K562 (cell line): ENCODE measurements around the gene GMDS. TPM values are rescaled to one million over a fixed set of nuclear protein-coding genes. Genes with fewer than 3 reads are reported as not detected.

ENCODE experiments used
- ATAC-seq: fragments of 200-7000 bp; cut with Tn5 transposase; 3 replicates; pipeline ENCODE4 v1.9.1; 2020; ENCODE audit warnings: moderate library complexity
- BruUV-seq: library from RNA; stranded (reverse); fragments of 400-500 nt; replicated peaks from 2 replicates; lab custom pipeline; 2021; lab: Mats Ljungman, UMichigan
- CTCF ChIA-PET: fragments of 300-600 bp; formaldehyde crosslinking; extraction: SDS; loops from one replicate; lab custom pipeline; 2021; ENCODE audit warnings: low intra/inter-chr PET ratio; lab: Yijun Ruan, JAX
- POLR2A ChIA-PET: fragments of 300-600, 350-650 bp; sonication (Branson Sonifier 250); formaldehyde crosslinking; extraction: SDS; loops from one replicate; lab custom pipeline; 2021; ENCODE audit warnings: antibody characterized with exemption, inconsistent platforms; lab: Yijun Ruan, JAX
- DNase-seq, 4 experiments: peaks; one replicate each; pipeline versions ENCODE4 v3.0.0 to v3.0.0-alpha.2; 2011 to 2018; ENCODE audit warnings: low spot score in 3 of 4, mixed read lengths in 3 of 4; ENCODE audit errors: extremely low read depth in 1 of 4
- FAIRE-seq: peaks from 2 replicates; lab custom pipeline; 2011; peaks lifted over from hg19 to GRCh38; lab: Jason Lieb, UNC
- H2AFZ ChIP-seq: 2 replicates; pipeline ENCODE4 v1.6.0; 2011; ENCODE audit warnings: low read depth, low read length, control low read depth, inconsistent platforms
- H3K27ac ChIP-seq: fragments of 200-600 bp; 3 replicates; pipeline ENCODE4 v1.8.0; 2011; ENCODE audit warnings: low read depth, mild to moderate bottlenecking, control low read depth, inconsistent platforms, low read length, moderate library complexity, mixed read lengths; ENCODE audit errors: extremely low read depth
- H3K27me3 ChIP-seq, 2 experiments: fragments of 300-600 bp in 1 of 2; 2 replicates in 1 of 2; 3 replicates in 1 of 2; pipeline versions ENCODE4 v1.6.0 to v1.8.0; 2011; ENCODE audit warnings: inconsistent platforms in 2 of 2, low read length in 2 of 2, mild to moderate bottlenecking in 1 of 2, mixed read lengths in 1 of 2, moderate library complexity in 1 of 2; ENCODE audit not compliant: control insufficient read depth in 2 of 2, insufficient read depth in 2 of 2
- H3K36me3 ChIP-seq: fragments of 300-600 bp; 3 replicates; pipeline ENCODE4 v1.8.0; 2011; ENCODE audit warnings: mild to moderate bottlenecking, low read length, inconsistent platforms; ENCODE audit not compliant: control insufficient read depth, insufficient read depth
- H3K4me1 ChIP-seq, 2 experiments: fragments of 200-600 bp in 1 of 2; replicated peaks in 1 of 2; 2 replicates in 1 of 2; 3 replicates in 1 of 2; pipeline versions ENCODE4 v1.5.1 to v1.8.0; 2011; ENCODE audit warnings: inconsistent platforms in 2 of 2, low read length in 2 of 2, mild to moderate bottlenecking in 1 of 2, mixed read lengths in 1 of 2, moderate library complexity in 1 of 2; ENCODE audit not compliant: control insufficient read depth in 2 of 2, insufficient read depth in 2 of 2
- H3K4me2 ChIP-seq: 2 replicates; pipeline ENCODE4 v1.6.1; 2011; ENCODE audit warnings: low read length, control low read depth, inconsistent platforms, mixed read lengths; ENCODE audit not compliant: insufficient read depth
- H3K4me3 ChIP-seq: fragments of 200-600 bp; sonication (generic), shearing (Covaris generic); 2 replicates; pipeline ENCODE4 v1.5.1; 2016; ENCODE audit warnings: control low read depth, inconsistent platforms
- H3K79me2 ChIP-seq: fragments of 200-600 bp; 3 replicates; pipeline ENCODE4 v1.8.0; 2011; ENCODE audit warnings: low read length, inconsistent platforms; ENCODE audit not compliant: control insufficient read depth, insufficient read depth
- H3K9ac ChIP-seq, 2 experiments: 2 replicates each; pipeline versions ENCODE4 v1.6.0 to v1.6.1; 2011; ENCODE audit warnings: low read depth in 2 of 2, low read length in 2 of 2, control low read depth in 1 of 2, inconsistent platforms in 1 of 2, mild to moderate bottlenecking in 1 of 2, mixed read lengths in 1 of 2; ENCODE audit not compliant: insufficient read depth in 1 of 2
- H3K9me1 ChIP-seq: one replicate; pipeline ENCODE4 v1.6.0; 2011; ENCODE audit warnings: inconsistent platforms, mild to moderate bottlenecking, low read length, moderate library complexity; ENCODE audit not compliant: control insufficient read depth, insufficient read depth
- H3K9me3 ChIP-seq: replicated peaks from 2 replicates; pipeline ENCODE4 v1.5.1; 2011; ENCODE audit warnings: low read depth, low read length, inconsistent platforms; ENCODE audit not compliant: control insufficient read depth, insufficient read depth
- H4K20me1 ChIP-seq: replicated peaks from 2 replicates; pipeline ENCODE4 v1.6.1; 2011; ENCODE audit warnings: low read length, inconsistent platforms, mixed read lengths; ENCODE audit not compliant: control insufficient read depth, insufficient read depth
- CREB3 ChIP-seq: fragments of 450-650 bp; conservative IDR thresholded peaks from 2 replicates; pipeline ENCODE4 v1.6.1; 2016; ENCODE audit warnings: missing genetic modification characterization, low read depth, mild to moderate bottlenecking, missing compliant biosample characterization, moderate library complexity
- ERF ChIP-seq: fragments of 450-650 bp; formaldehyde crosslinking; IDR thresholded peaks from 2 replicates; pipeline ENCODE4 v1.4.0; 2020; ENCODE audit warnings: mild to moderate bottlenecking, mixed read lengths
- FUS ChIP-seq: fragments of 200-400 bp; formaldehyde crosslinking; optimal IDR thresholded peaks from 2 replicates; pipeline ENCODE3; 2017; ENCODE audit warnings: low read depth, low read length
- MAX ChIP-seq: sonication (generic); formaldehyde crosslinking; IDR thresholded peaks from 2 replicates; pipeline ENCODE4 v1.9.0; 2022; ENCODE audit warnings: mild to moderate bottlenecking, missing genetic modification reagents
- MEF2D ChIP-seq: conservative IDR thresholded peaks from 2 replicates; pipeline ENCODE4 v1.6.1; 2016; ENCODE audit warnings: low read depth, missing genetic modification characterization, missing compliant biosample characterization
- NEUROD1 ChIP-seq: fragments of 150-350 bp; IDR thresholded peaks from 2 replicates; pipeline ENCODE4 v1.6.1; 2014; ENCODE audit warnings: borderline replicate concordance, low read length, low read depth; ENCODE audit not compliant: partially characterized antibody
- PHB ChIP-seq: fragments of 250-450 bp; sonication (Bioruptor Pico); IDR thresholded peaks from 2 replicates; pipeline ENCODE4 v1.5.0; 2021
- SNRNP70 ChIP-seq: fragments of 200-400 bp; formaldehyde crosslinking; optimal IDR thresholded peaks from 2 replicates; pipeline ENCODE3; 2017; ENCODE audit warnings: low read depth, low read length
- TGIF2 ChIP-seq: sonication (generic); formaldehyde crosslinking; IDR thresholded peaks from 2 replicates; pipeline ENCODE4 v1.8.1; 2022; ENCODE audit warnings: mild to moderate bottlenecking, missing genetic modification reagents, moderate library complexity
- ZKSCAN8 ChIP-seq: fragments of 200-800 bp; sonication (Bioruptor generic); IDR thresholded peaks from 2 replicates; pipeline ENCODE4 v1.6.1; 2016; ENCODE audit warnings: missing genetic modification characterization, missing compliant biosample characterization
- ZNF3 ChIP-seq: fragments of 250-450 bp; sonication (Bioruptor Pico); IDR thresholded peaks from 2 replicates; pipeline ENCODE4 v1.5.0; 2021; ENCODE audit warnings: mild to moderate bottlenecking, moderate library complexity
- ZNF740 ChIP-seq, 3 experiments: fragments of 200-800 bp in 1 of 3; sonication (Bioruptor generic) in 1 of 3; sonication (generic) in 1 of 3; formaldehyde crosslinking in 1 of 3; IDR thresholded peaks; 2 replicates each; pipeline versions ENCODE4 v1.6.1 to v1.8.0; 2016 to 2022; ENCODE audit warnings: mild to moderate bottlenecking in 2 of 3, missing compliant biosample characterization in 2 of 3, missing genetic modification characterization in 2 of 3, missing genetic modification reagents in 1 of 3
- WGBS: fragments of 100-300 bp; shearing (Covaris generic); methylation state at CpG from one replicate; pipeline ENCODE4 v1.1.6; 2016; ENCODE audit warnings: low coverage, mixed read lengths; ENCODE audit not compliant: insufficient coverage; ENCODE audit errors: missing lambda C conversion rate; 5-methylcytosine and 5-hydroxymethylcytosine counted together
- in situ Hi-C: fragments of 300-500 bp; cut with MboI; formaldehyde crosslinking; loops from 4 replicates; pipeline ENCODE4 v1.15.0; 2018; ENCODE audit warnings: inconsistent platforms, mixed read lengths
- intact Hi-C: fragments of 100-400 bp; cut with micrococcal nuclease; formaldehyde crosslinking; loops from 2 replicates; pipeline ENCODE4 v1.14.2; 2022
- polyA plus RNA-seq, 8 experiments: library from polyadenylated mRNA; depleted of rRNA in 4 of 8; stranded (reverse) in 5 of 8; unstranded in 3 of 8; fragments of >200 nt; fragmentation: Nextera tagmentation in 2 of 8; fragmentation: Illumina TruSeq in 1 of 8; extraction: Ambion mirVana in 2 of 8; extraction: Trizol in 1 of 8; gene quantifications; 2 replicates each; pipeline versions ENCODE4 v1.2.1 to v1.2.3, GENCODE V29; 2011 to 2014; ENCODE audit warnings: inconsistent platforms in 1 of 8, missing spikeins in 1 of 8
- total RNA-seq, 7 experiments: library from RNA; depleted of rRNA in 6 of 7; stranded (reverse); fragments of >200 nt in 6 of 7; fragmentation: Illumina TruSeq in 2 of 7; extraction: Trizol in 2 of 7; gene quantifications; 2 replicates each; pipeline versions ENCODE4 v1.2.1 to v1.2.3, GENCODE V29; 2011 to 2021; ENCODE audit warnings: low replicate concordance in 1 of 7

Gene GMDS
- total and polyA plus RNA-seq, 9 of the 15 experiments (the other 6 are each of a cell fraction or from before 2014, with no cell fraction given), result 0.48 to 31.8 (median 13.4) TPM

DNA sequence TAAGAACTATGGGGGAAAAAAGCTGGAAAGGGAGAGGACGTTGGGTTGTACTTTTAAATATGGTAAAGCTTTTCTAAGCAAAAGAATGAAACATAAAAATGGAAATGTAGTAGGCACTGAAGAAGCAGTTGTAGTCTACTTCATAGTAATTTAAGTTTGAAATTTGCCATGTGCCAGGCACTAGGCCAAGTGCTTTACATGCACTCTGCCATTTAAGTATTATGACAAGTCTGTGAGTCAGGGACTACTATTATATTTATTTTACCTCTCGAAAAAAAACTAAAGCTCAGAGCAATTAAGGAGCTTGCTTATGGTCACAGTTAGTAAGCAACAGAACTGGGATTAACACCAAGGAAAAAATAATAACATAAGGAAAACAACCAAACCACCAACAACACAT, 257.8 kb downstream of the GMDS start:
- CTCF ChIA-PET, result no interaction called here
- no peak overlapping the region for H2AFZ ChIP-seq
- no peak for FAIRE-seq
- H3K9me3 ChIP-seq, result no peaks in the 10 kb centered on the region
- no peaks in the 10 kb centered on the region for H3K4me1 ChIP-seq
- H4K20me1 ChIP-seq, result no peaks in the 10 kb centered on the region; the same call in 1 of the 2 replicates
- no peak overlapping the region for H3K27ac ChIP-seq
- H3K4me2 ChIP-seq, result no peak overlapping the region
- no peaks in the 10 kb centered on the region for H3K9me1 ChIP-seq
- no peak overlapping the region for H3K4me3 ChIP-seq
- no peaks in the 10 kb centered on the region for H3K36me3 ChIP-seq
- H3K27me3 ChIP-seq, result peaks cover 0 to 13% of the 10 kb centered on the region in 2 experiments; a peak in 3 of 5 replicates
- ATAC-seq, result no peak
- intact Hi-C loops, result no loop called here
- no peak for DNase-seq
- no peaks in the 10 kb centered on the region for H3K79me2 ChIP-seq
- POLR2A ChIA-PET, result interaction anchor here (1.9 kb wide), 1 partner anchor 8 kb away, joined by 6 read pairs; no protein-coding TSS in a partner anchor
- H3K9ac ChIP-seq, result no peak overlapping the region
- WGBS, result 4% methylated on average over 2 of the region's 2 CpGs
- no TSS peak for BruUV-seq
- in situ Hi-C loops, result no loop called here
- TF ChIP-seq NEUROD1 (no peak), MAX (no peak), TGIF2 (no peak), ERF (no peak), ZKSCAN8 (CRISPR knock-in tag) (no peak), SNRNP70 (no peak), ZNF740 (CRISPR knock-in tag; IDR thresholded peaks at IDR 0.05) (no peak), ZNF740 (tag; IDR thresholded peaks at IDR 0.05) (no peak), CREB3 (tag) (no peak), PHB (CRISPR knock-in tag) (no peak), ZNF3 (CRISPR knock-in tag) (no peak), FUS (no peak), MEF2D (tag) (no peak)
